GM12878 (cell line): ENCODE data around the gene PLCB2. TPM values are rescaled to one million over a fixed set of nuclear protein-coding genes. Genes with fewer than 3 reads are reported as not detected.

Source experiments
- ASH2L ChIP-seq: fragments of 300-600, 200-600 bp; sonication (generic); IDR thresholded peaks from 2 replicates; pipeline ENCODE4 v1.6.1; 2017; ENCODE audit warnings: low read depth, mild to moderate bottlenecking, borderline replicate concordance
- BACH1 ChIP-seq: fragments of 450-650 bp; IDR thresholded peaks from 2 replicates; pipeline ENCODE4 v1.6.1; 2017; ENCODE audit warnings: mild to moderate bottlenecking, borderline replicate concordance
- CBFB ChIP-seq: IDR thresholded peaks from 2 replicates; pipeline ENCODE4 v1.6.1; 2016; ENCODE audit warnings: antibody characterized with exemption, low read depth
- CBX3 ChIP-seq: fragments of 200-600 bp; sonication (generic); IDR thresholded peaks from 2 replicates; pipeline ENCODE4 v1.6.1; 2016; ENCODE audit warnings: low read depth, borderline replicate concordance
- ESRRA ChIP-seq: IDR thresholded peaks from 2 replicates; pipeline ENCODE4 v1.6.1; 2012; ENCODE audit warnings: mild to moderate bottlenecking, low read length, improper control_type of control experiment
- ETV6 ChIP-seq, 2 experiments: fragments of 450-650 bp in 1 of 2; IDR thresholded peaks in 1 of 2; conservative IDR thresholded peaks in 1 of 2; 2 replicates each; pipeline ENCODE4 v1.6.1; 2014; ENCODE audit warnings: antibody characterized with exemption in 1 of 2, borderline replicate concordance in 1 of 2, low read depth in 1 of 2, mild to moderate bottlenecking in 1 of 2, moderate library complexity in 1 of 2
- FOXM1 ChIP-seq: IDR thresholded peaks from 2 replicates; pipeline ENCODE4 v1.6.1; 2012; ENCODE audit warnings: low read depth, mild to moderate bottlenecking, inconsistent platforms, low read length, moderate library complexity
- HCFC1 ChIP-seq: fragments of 150-350 bp; IDR thresholded peaks from 2 replicates; pipeline ENCODE4 v1.6.1; 2014; ENCODE audit warnings: low read length
- JUNB ChIP-seq: IDR thresholded peaks from 2 replicates; pipeline ENCODE4 v1.6.1; 2016; ENCODE audit warnings: antibody characterized with exemption, mild to moderate bottlenecking
- JUND ChIP-seq: IDR thresholded peaks from 2 replicates; pipeline ENCODE4 v1.6.1; 2012; ENCODE audit warnings: low read depth, mild to moderate bottlenecking, low read length, improper control_type of control experiment, moderate library complexity
- LARP7 ChIP-seq: fragments of 450-650 bp; IDR thresholded peaks from 2 replicates; pipeline ENCODE4 v1.6.1; 2017; ENCODE audit warnings: mild to moderate bottlenecking
- MAX ChIP-seq: IDR thresholded peaks from 2 replicates; pipeline ENCODE4 v1.6.1; 2012; ENCODE audit warnings: low read depth, low read length, improper control_type of control experiment
- MTA3 ChIP-seq: IDR thresholded peaks from 2 replicates; pipeline ENCODE4 v1.6.1; 2012; ENCODE audit warnings: low read length, inconsistent platforms, borderline replicate concordance
- NFXL1 ChIP-seq: fragments of 450-650 bp; IDR thresholded peaks from 2 replicates; pipeline ENCODE4 v1.6.1; 2017; ENCODE audit warnings: antibody characterized with exemption, mild to moderate bottlenecking, borderline replicate concordance
- NR2C1 ChIP-seq: fragments of 450-650 bp; IDR thresholded peaks from 2 replicates; pipeline ENCODE4 v1.6.1; 2017; ENCODE audit warnings: antibody characterized with exemption, mild to moderate bottlenecking, moderate library complexity
- PAX5 ChIP-seq: IDR thresholded peaks from 2 replicates; pipeline ENCODE4 v1.6.1; 2011; ENCODE audit warnings: low read depth, low read length, borderline replicate concordance
- POLR2AphosphoS2 ChIP-seq: IDR thresholded peaks from 2 replicates; pipeline ENCODE4 v1.6.1; 2011; ENCODE audit warnings: low read depth, mild to moderate bottlenecking, low read length, improper control_type of control experiment, moderate library complexity
- RFX5 ChIP-seq: IDR thresholded peaks from 2 replicates; pipeline ENCODE4 v1.6.1; 2011; ENCODE audit warnings: low read depth, low read length, improper control_type of control experiment
- RUNX3 ChIP-seq: IDR thresholded peaks from 2 replicates; pipeline ENCODE4 v1.6.1; 2012; ENCODE audit warnings: low read length, inconsistent platforms
- SIN3A ChIP-seq: IDR thresholded peaks from 2 replicates; pipeline ENCODE4 v1.6.1; 2012; ENCODE audit warnings: low read depth, low read length, improper control_type of control experiment
- SMAD5 ChIP-seq: IDR thresholded peaks from 2 replicates; pipeline ENCODE4 v1.6.1; 2016; ENCODE audit warnings: antibody characterized with exemption, low read depth
- SMC3 ChIP-seq: IDR thresholded peaks from 2 replicates; pipeline ENCODE4 v1.6.1; 2011; ENCODE audit warnings: low read length, improper control_type of control experiment, borderline replicate concordance
- SPI1 ChIP-seq: IDR thresholded peaks from 2 replicates; pipeline ENCODE4 v1.6.1; 2011; ENCODE audit warnings: low read depth, mild to moderate bottlenecking, low read length, moderate library complexity, borderline replicate concordance; ENCODE audit not compliant: insufficient read depth
- STAT1 ChIP-seq: fragments of 450-650 bp; conservative IDR thresholded peaks from 2 replicates; pipeline ENCODE4 v1.6.1; 2014; ENCODE audit warnings: antibody characterized with exemption, mild to moderate bottlenecking
- SUZ12 ChIP-seq: fragments of 200-600 bp; sonication (generic); IDR thresholded peaks from one replicate; pipeline ENCODE4 v1.6.1; 2018; ENCODE audit warnings: antibody characterized with exemption, mild to moderate bottlenecking; ENCODE audit not compliant: unreplicated experiment
- TCF3 ChIP-seq: IDR thresholded peaks from 2 replicates; pipeline ENCODE4 v1.6.1; 2012; ENCODE audit warnings: low read depth, mild to moderate bottlenecking, low read length, borderline replicate concordance; ENCODE audit not compliant: insufficient read depth
- USF2 ChIP-seq: IDR thresholded peaks from 2 replicates; pipeline ENCODE4 v1.6.1; 2011; ENCODE audit warnings: low read depth, low read length, improper control_type of control experiment, borderline replicate concordance
- WRNIP1 ChIP-seq: IDR thresholded peaks from 2 replicates; pipeline ENCODE4 v1.6.1; 2011; ENCODE audit warnings: low read depth, low read length, improper control_type of control experiment, borderline replicate concordance
- YY1 ChIP-seq: IDR thresholded peaks from 2 replicates; pipeline ENCODE4 v1.6.1; 2011; ENCODE audit warnings: low read depth, mild to moderate bottlenecking, low read length
- ZBTB33 ChIP-seq: fragments of 450-650 bp; IDR thresholded peaks from 2 replicates; pipeline ENCODE4 v1.6.1; 2017; ENCODE audit warnings: mild to moderate bottlenecking
- ZSCAN29 ChIP-seq: fragments of 450-650 bp; IDR thresholded peaks from 2 replicates; pipeline ENCODE4 v1.6.1; 2017; ENCODE audit warnings: mild to moderate bottlenecking, moderate library complexity
- polyA plus RNA-seq, 11 experiments: library from polyadenylated mRNA; depleted of rRNA in 4 of 11; unstranded in 6 of 11; stranded (reverse) in 5 of 11; fragments of >200 nt; fragmentation: Nextera tagmentation in 4 of 11; fragmentation: Illumina TruSeq in 1 of 11; extraction: Ambion mirVana in 4 of 11; extraction: Trizol in 1 of 11; gene quantifications; 1 replicate in 1 of 11; 2 replicates in 10 of 11; pipeline versions ENCODE4 v1.2.1 to v1.2.3, GENCODE V29; 2011 to 2016; ENCODE audit warnings: inconsistent platforms in 2 of 11, missing spikeins in 2 of 11, low read depth in 1 of 11
- total RNA-seq, 4 experiments: library from RNA; depleted of rRNA in 3 of 4; stranded (reverse); fragments of >200 nt in 3 of 4; fragmentation: Illumina TruSeq in 1 of 4; extraction: Trizol in 1 of 4; gene quantifications; 2 replicates each; pipeline versions ENCODE4 v1.2.1 to v1.2.3, GENCODE V29; 2013 to 2021

The PLCB2 gene
- total and polyA plus RNA-seq, 10 of the 15 experiments (the other 5 are each of a cell fraction or from before 2014, with no cell fraction given) = 1.2 to 39.4 (median 10.7) TPM

DNA sequence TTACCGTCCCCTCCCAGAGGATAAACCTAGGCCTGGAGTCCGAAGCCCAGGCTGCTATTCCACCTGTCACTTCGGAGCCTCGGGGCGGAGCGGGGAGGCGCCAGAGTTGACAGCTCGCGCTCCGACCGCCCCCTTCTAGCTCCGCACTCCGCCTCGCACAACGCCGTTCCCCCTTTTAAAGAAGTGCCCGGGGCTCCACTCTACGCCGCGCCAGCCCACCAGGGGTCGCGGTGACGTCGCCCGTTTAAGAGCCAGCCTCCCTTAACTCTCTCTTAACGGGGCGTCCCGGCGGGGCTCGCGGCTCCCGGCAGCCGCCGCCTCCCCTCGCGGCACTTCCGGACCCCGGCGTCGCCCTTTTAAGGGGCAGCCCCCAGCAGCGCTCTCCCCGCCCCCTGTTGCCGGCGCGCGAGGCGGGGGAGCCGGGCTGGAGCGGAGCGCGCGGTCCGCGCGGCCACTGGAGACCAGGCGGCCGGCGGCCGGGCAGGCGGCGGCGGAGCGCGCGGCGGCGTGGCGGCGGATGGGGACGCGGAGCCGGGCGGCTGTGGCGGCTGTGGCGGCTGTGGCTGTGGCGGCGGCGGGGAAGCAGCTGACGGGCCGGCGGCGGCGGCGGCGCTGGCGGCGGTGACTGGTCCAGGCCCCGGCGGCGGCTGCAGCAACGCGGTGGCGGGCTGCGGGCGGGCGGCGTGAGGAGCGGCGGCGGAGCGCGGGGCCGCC, 15.7 kb upstream of the PLCB2 start, which contains the start of gene INAFM2 (continued):
- TF ChIP-seq WRNIP1 (no peak), JUNB (no peak), ZSCAN29 (no peak), RUNX3 (no peak), MTA3 (no peak), STAT1 (no peak), BACH1 (no peak), ETV6 (conservative IDR thresholded peaks at IDR 0.05 in 1 of 2, IDR thresholded peaks at IDR 0.05 in 1 of 2; ENCODE audit: borderline replicate concordance in 1 of 2, low read depth in 1 of 2) (no peak), ASH2L (no peak), RFX5 (no peak), ZBTB33 (no peak), FOXM1 (no peak), SMAD5 (no peak), MAX (peak; percentile 65; the same call in 1 of the 2 replicates), ESRRA (no peak), LARP7 (no peak; the same call in 1 of the 2 replicates), SPI1 (0 out of 2 replicates have a peak, but pooled peaks have one; percentile 26), NR2C1 (no peak), SUZ12 (no peak), SIN3A (peak; percentile 57; the same call in 1 of the 2 replicates), NFXL1 (no peak), USF2 (no peak), POLR2AphosphoS2 (no peak), PAX5 (no peak), JUND (peak; percentile 51; the same call in 1 of the 2 replicates), CBX3 (no peak), HCFC1 (no peak), SMC3 (no peak; the same call in 1 of the 2 replicates), CBFB (no peak), YY1 (no peak; the same call in 1 of the 2 replicates), TCF3 (no peak)
